NCI-H2227 (cell line): ENCODE measurements around the gene PARN.
"Not testable (repeated sequence)": the region's sequence is repeated elsewhere in the genome, so short reads cannot be mapped to it uniquely, and the experiment has no call there.

Experiments used
- DNase-seq: peaks from one replicate; lab custom pipeline; 2025; ENCODE audit not compliant: unreplicated experiment; lab: John Stamatoyannopoulos, UW

Gene PARN

DNA sequence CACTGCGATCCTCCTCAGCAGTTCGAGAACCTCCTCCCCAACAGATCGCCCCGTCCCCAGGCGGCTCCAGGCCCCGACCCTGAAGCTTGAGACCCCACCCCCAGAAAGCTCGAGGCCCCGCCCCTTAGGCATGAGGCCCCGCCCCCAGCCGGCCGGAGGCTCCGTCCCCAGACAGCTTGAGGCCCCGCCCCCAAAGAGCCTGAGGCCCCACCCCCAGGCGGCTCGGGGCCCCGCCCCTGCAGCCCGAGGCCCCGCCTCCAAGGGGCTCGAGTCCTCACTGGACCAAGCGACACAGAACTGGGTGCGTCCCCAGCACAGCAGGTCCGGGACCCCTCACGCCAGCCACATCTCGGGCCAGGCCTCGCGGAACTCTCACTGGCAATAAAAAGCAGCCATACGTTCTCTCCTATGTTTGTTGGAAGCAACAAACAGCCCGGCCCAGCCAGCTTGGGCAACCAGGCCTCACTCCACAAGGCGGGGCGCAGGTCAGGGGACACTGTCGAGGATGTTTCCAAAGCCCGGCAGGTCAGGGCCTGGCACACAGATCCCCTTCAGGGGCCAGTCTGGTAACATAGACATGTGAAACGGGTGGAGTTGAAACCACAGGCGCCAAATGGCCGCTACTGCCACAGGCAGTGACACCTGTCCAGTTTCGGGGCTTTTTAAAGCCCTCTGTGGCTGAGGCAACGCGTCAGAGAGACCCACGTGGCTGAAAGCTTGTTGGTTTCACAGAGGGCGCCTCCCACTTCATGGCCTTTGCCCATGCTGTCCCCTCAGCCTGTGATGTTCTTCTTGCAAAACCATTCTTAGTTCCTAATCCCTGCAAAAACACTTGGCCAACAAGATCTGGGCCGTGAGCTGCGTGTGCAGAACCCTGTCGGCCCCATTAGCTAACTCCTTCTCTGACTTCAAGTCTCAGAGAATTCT, 224.2 kb downstream of the PARN start:
- no peak for DNase-seq

DNA sequence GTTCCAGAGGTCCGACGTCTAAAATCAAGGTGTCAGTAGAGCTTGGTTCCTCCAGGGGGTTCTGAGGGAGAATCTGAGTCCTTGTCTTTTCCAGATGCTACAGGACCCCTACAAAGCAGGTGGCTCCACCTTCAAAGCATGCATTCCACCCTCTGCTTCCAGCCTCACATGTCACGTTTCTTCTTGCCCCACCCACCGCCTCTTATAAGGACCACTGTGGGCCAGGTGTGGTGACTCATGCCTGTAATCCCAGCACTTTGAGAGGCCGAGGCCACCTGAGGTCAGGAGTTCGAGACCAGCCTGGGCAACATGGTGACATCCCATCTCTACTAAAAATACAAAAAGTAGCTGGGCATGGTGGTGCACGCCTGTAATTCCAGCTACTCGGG, 227.1 kb downstream of the PARN start:
- not testable (repeated sequence) for DNase-seq

DNA sequence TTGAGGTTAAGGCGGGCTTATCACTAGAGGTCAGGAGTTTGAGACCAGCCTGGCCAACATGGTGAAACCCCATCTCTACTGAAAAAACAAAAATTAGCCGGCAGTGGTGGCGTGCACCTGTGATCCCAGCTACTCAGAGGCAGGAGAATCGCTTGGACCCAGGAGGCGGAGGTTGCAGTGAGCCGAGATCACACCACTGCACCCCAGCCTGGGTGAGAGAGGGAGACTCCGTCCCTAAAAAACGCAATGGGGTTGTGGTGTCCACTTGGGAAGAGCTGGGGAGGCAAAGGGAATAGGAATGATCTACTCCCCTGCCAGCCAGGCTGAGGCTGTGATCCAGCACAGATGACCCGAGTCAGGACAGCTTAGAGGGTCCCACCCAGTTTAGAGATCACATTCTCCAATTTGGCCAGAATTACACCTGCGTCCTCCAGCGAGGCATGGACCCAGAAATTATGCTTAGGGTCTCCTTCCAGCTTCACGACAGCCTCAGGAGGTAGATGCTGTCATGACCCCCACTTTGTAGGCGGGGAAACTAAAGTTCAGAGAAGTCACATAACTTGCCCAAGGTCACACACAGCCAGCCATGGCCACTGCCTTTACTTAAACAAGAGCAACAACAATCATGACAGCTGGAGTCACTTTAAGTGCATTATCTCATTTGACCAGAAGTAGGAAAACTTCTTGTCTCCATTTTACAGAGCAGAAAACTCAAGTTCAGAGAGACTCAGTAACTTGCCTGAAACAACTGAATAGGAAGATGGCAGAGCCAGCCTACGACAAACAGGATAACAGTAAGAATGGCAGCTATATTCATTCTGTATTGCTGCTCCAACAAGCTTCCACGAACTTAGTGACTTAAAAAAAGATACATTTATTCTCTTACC, 227.7 kb downstream of the PARN start:
- DNase-seq, result not testable (repeated sequence)

DNA sequence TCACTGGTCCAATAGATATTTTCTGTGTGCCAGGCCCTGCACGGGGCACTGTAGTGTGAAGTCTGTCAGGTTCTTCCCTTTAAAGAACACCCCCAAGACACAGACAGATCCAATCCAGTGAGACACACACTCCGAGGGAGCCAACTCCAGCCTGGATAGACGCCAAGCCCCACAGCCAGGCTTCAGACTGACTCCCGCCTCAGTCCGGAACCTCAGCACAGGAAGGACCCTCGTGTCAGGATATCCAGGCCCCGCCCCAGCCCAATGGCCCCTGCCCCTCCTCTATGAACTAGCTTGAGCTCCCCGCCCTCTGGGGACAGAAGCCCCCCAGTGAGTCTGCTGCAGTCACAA, 228.4 kb downstream of the PARN start:
- DNase-seq, result not testable (repeated sequence)

DNA sequence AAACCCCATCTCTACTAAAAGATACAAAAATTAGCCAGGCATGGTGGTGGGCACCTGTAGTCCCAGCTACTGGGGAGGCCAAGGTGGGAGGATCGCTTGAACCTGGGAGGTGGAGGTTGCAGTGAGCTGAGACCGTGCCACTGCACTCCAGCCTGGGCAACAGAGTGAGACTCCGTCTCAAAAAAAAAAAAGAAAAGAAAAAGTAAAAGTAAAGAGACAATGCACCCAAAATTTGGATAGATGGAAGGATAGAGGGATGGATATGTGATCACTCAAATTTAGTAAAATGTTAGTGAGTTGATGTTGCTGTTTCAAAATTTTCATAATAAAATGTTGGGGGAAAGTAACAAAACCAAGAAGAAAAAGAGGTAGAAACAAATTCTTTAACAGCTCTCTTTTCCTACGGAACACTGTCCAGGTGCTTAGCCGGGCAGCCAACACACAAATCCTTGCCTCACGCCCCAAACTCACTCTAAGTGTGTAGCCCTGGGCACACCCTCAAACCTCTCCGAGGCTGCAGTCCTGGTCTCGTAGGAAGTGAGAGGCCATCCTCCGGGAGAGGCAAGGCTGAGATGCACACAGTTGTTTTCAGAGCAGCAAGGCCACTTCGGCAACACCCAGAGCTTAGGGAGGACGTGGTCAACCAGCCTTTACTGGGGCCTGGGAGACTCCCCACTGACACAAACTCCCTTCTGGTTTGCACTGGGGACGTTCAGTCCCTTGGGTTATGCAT, 228.9 kb downstream of the PARN start:
- DNase-seq, result not testable (repeated sequence)

DNA sequence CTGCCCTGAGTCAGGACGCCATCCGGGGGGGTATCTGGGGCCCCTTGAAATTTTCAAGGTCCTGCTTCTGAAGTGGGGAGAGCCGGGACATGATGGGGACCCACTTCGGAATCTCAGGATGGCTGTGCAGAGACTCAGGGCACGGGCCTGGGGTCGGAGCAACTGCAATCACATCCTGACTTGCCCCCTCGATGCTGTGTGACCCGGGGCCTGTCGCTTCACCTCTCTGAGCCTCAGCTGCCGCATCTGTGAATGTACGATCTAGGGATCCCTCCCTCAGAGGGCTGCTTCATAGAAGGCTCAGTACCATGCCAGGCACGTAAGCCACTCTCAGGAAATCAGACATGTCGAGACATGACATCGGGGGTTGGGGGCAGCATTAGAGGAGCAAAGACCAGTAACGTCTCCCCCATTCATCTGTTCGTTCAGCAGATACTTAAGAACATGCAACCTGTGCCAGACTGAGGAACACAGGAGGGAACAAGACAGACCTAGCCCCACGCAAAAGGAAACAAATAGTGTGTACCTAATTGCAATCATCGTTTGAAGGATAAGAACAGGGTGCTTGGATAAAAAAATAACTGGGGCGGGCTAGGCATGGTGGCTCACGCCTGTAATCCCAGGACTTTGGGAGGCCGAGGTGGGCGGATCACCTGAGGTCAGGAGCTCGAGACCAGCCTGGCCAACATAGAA, 229.6 kb downstream of the PARN start:
- no peak for DNase-seq

DNA sequence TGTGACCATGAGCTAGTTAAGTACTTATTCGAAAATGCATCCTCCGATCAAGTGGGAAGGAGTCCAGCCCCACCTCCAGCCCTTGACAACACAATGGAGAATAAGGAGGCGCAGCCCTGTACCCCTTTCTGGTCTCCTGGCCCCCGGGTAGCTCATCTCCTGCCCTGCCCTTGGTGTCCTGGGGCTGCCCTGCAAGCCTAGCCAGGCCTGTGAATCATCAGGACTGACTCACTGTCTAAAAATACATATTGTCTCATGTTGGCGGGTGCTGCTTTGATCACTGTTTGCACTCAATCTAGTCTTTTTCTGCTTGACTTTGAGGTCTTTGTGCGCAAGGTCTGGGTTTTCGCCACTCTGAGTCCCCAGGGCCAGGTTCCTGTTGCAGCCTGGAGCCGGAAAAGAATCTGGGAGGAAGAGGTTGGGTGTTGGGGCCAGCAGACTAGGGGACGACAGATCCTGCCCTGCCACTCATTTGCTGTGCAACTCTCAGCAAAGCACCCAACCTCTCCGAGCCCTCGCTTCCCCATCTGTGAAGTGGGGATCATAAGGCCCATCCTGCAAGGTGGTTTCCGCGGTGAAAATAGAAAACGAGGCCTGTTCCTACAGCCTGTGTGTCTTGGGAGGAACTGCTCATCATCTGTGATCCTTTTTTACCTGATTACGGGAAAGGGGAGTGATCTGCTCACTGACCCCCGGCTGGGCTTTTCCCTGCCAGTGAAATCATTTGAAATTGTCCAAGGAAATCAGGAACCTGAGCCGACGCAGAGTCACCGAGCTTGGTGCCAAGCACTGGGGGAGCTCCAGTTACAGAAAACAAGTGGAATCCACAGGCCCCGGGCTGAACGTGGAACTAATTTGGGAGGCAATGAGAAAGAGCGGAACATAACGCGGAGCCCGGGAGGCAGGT, 230.4 kb downstream of the PARN start:
- no peak for DNase-seq

DNA sequence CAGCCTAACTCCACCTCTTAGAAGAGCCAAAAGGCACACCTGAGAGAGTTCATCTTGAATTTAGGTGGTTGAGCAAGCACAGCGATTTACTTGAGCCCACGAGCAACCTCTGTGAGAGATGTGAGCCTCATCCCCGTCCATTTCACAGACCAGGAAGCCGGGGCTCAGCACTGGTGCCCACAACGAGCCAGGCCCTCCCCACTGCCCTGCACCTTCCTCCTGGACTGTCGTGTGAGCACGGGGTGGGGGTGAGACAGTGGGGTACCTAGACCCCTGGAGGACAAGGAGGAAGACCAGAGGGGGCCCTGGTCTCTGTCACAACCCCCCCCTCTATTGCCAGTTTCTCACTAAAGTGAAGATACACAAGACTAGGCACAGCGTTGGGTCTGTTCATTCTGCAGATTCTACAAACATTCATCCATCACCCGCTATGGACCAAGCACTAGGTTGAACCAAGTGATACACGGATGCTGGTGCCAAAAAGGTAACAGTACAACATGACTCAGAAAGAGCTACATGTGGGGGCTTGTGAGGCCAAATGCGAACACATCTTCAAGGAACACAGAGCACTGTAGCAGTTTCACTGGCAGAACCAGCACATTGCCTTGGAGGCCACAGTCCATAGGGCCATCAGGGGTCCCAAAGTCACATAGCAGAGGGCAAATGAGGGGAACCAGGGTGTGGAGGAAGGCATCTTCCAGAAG, 231.9 kb downstream of the PARN start:
- no peak for DNase-seq

DNA sequence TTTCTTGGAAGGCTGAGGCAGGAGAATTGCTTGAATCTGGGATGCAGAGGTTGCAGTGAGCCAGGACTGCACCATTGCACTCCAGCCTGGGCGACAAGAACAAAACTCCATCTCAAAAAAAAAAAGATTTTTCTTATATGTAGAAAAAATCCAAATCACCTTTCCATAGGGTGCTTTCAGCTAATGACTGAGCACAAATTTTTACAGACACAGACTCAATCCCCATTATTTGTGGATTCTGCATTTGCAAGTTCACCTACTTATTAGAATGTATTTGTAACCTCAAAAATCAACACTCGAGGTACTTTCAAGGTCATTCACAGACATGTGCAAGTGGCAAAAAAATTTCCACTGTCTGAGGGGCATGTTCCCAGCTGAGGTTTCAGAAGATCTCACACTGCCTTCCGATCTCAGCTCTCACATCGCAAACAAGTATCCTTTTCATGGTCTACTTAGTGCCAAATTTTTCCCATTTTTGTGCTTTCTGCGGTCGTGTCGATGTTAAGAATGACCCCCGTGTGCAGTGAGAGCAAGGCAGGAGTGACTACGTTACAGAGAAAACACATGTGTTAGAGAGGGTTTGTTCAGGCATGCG, 234.3 kb downstream of the PARN start:
- DNase-seq, result not testable (repeated sequence)

DNA sequence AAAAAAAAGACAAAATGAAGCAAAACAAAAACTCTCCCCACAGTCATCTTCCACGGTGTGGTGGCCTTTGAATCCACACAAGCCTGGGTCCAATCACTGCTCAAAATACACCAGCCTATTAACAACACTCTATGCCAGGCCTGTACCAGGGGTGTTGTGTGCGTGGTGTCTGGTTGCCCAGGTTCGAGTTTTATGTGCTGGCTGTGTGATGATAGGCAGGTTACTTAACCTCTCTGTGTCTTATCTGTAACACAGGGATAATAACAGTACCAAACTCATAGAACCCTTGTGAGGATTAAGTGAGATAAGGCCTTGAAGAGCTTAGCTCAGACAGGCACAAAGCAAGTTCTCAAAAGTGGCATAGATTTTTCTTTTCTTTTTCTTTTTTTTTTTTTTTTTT, 235.2 kb downstream of the PARN start:
- DNase-seq, result no peak

DNA sequence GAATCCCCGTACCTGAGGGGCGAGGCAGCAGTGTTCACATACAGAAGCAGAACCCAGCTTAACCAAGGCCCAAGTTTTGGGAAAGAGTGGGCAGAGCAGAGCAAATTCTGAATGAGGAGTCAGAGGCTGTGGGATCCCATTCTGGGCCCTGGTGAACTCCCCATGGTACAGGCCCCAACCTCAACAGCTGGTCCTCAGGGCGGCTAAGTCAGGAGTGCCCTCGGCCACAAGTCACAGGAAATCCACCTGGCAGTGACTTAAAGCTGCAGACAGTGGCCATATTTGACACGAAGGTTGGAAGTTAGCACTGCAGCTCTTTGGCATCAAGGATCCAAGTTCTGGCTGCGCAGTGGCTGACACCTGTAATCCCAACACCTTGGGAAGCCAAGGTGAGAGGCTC, 237.1 kb downstream of the PARN start:
- no peak for DNase-seq

DNA sequence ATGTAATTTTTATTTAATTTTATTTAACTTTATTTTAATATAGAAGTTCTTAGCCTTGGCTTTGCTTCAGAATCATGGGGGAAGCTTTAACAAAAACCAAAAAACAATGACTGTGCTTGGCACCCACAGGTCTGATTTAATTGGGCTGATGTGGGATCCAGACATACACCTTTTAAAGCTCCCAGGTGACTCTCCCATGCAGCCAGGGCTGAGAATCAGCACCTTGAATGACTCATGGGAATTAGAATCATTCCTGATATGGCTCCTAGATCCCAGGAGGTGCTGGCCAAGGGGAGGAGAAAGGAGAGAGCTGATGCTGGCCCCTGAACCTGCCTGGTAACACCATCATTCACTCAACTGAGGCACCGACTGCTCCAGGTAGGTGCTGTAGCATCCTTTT, 240.7 kb downstream of the PARN start:
- no peak for DNase-seq

DNA sequence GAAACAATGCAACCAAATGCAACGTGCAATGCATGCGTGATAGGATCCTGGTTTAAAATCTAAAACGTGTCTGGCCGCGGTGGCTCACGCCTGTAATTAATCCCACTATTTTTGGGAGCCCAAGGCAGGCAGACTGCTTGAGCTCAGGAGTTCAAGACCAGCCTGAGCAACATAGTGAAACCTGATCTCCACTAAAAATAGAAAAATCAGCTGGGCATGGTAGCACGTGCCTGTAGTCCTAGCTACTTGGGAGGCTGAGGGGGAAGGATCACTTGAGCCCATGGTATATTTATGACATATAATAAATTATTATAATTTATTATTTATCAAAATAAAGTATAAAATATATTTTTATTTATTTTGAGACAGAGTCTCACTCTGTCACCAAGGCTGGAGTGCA, 241.8 kb downstream of the PARN start:
- DNase-seq, result no peak

DNA sequence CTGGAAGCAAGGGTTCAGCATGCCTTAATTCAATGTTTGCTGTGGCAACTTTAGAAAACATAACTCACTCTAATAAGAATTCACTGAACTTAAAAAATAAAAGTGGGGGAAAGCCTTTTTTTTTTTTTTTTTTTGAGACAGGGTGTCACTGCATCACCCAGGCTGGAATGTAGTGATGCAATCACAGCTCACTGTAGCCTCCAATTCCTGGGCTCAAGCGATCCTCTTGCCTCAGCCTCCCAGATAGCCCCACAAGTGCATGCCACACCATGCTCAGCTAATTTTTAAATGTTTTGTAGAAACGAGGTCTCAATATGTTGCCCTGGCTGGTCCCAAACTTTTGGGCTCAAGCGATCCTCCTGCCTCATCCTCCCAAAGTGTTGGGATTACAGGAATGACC, 243.9 kb downstream of the PARN start:
- no peak for DNase-seq
